IMR-90 (cell line): ENCODE measurements around the gene KLK11. TPM values are rescaled to one million over a fixed set of nuclear protein-coding genes. Genes with fewer than 3 reads are reported as not detected.

Source experiments
- ATAC-seq: fragments of 200-7000 bp; cut with Tn5 transposase; 2 replicates; pipeline ENCODE4 v1.9.1; 2020; ENCODE audit warnings: low read depth, mild to moderate bottlenecking, moderate library complexity
- BruUV-seq: library from RNA; stranded (reverse); fragments of 400-500 nt; replicated peaks from 2 replicates; lab custom pipeline; 2021; lab: Mats Ljungman, UMichigan
- CTCF ChIA-PET: fragments of 300-600 bp; formaldehyde crosslinking; extraction: SDS; loops from one replicate; lab custom pipeline; 2021; ENCODE audit warnings: antibody characterized with exemption; lab: Yijun Ruan, JAX
- POLR2A ChIA-PET: fragments of 300-600 bp; sonication (Branson Sonifier 250); formaldehyde crosslinking; loops from one replicate; lab custom pipeline; 2022; ENCODE audit warnings: antibody characterized with exemption; ENCODE audit not compliant: unreplicated experiment; lab: Charles Lee
- DNase-seq: peaks from one replicate; pipeline ENCODE4 v3.0.0; 2013
- H2AFZ ChIP-seq: replicated peaks from 2 replicates; pipeline ENCODE3; 2013; ENCODE audit warnings: low read length, mild to moderate bottlenecking; ENCODE audit not compliant: poor library complexity
- H2AK5ac ChIP-seq: 2 replicates; pipeline ENCODE4 v1.6.1; 2013; ENCODE audit warnings: low read depth, low read length, inconsistent platforms
- H2AK9ac ChIP-seq: replicated peaks from 2 replicates; pipeline ENCODE3; 2013; ENCODE audit warnings: mild to moderate bottlenecking, low read depth, low read length, moderate library complexity; ENCODE audit not compliant: poor library complexity
- H2BK120ac ChIP-seq: 2 replicates; pipeline ENCODE4 v1.6.1; 2013; ENCODE audit warnings: low read depth, low read length, inconsistent platforms
- H2BK15ac ChIP-seq: 3 replicates; pipeline ENCODE4 v1.6.1; 2013; ENCODE audit warnings: low read depth, low read length, inconsistent platforms
- H2BK20ac ChIP-seq: 2 replicates; pipeline ENCODE4 v1.6.1; 2013; ENCODE audit warnings: low read depth, mild to moderate bottlenecking, inconsistent platforms, low read length, moderate library complexity
- H2BK5ac ChIP-seq: 2 replicates; pipeline ENCODE4 v1.6.1; 2013; ENCODE audit warnings: mild to moderate bottlenecking, low read depth, low read length, inconsistent platforms; ENCODE audit not compliant: poor library complexity, severe bottlenecking
- H3K14ac ChIP-seq: replicated peaks from 2 replicates; pipeline ENCODE4 v1.6.1; 2013; ENCODE audit warnings: low read depth, low read length, inconsistent platforms
- H3K18ac ChIP-seq: 2 replicates; pipeline ENCODE4 v1.6.1; 2013; ENCODE audit warnings: low read depth, low read length, control low read depth
- H3K23ac ChIP-seq: 2 replicates; pipeline ENCODE4 v1.6.1; 2013; ENCODE audit warnings: low read depth, low read length, inconsistent platforms
- H3K27ac ChIP-seq: 2 replicates; pipeline ENCODE4 v1.5.1; 2013; ENCODE audit warnings: mild to moderate bottlenecking, control low read depth, low read length; ENCODE audit not compliant: insufficient read depth
- H3K27me3 ChIP-seq: 2 replicates; pipeline ENCODE4 v1.6.1; 2013; ENCODE audit warnings: low read length; ENCODE audit not compliant: control insufficient read depth, insufficient read depth
- H3K36me3 ChIP-seq: 2 replicates; pipeline ENCODE4 v1.6.1; 2013; ENCODE audit warnings: low read length, mixed read lengths; ENCODE audit not compliant: control insufficient read depth, insufficient read depth
- H3K4ac ChIP-seq: 2 replicates; pipeline ENCODE4 v1.6.1; 2013; ENCODE audit warnings: low read depth, low read length, inconsistent platforms
- H3K4me1 ChIP-seq: 2 replicates; pipeline ENCODE4 v1.6.1; 2013; ENCODE audit warnings: low read length, mixed read lengths; ENCODE audit not compliant: control insufficient read depth, insufficient read depth
- H3K4me2 ChIP-seq: 2 replicates; pipeline ENCODE4 v1.6.1; 2013; ENCODE audit warnings: low read depth, mild to moderate bottlenecking, control low read depth, low read length, moderate library complexity
- H3K4me3 ChIP-seq: 2 replicates; pipeline ENCODE4 v1.5.1; 2013; ENCODE audit warnings: low read depth, mild to moderate bottlenecking, control low read depth, low read length, moderate library complexity; ENCODE audit not compliant: insufficient read depth
- H3K56ac ChIP-seq: 2 replicates; pipeline ENCODE4 v1.6.1; 2013; ENCODE audit warnings: low read length, inconsistent platforms; ENCODE audit not compliant: insufficient read depth; ENCODE audit errors: extremely low read depth
- H3K79me1 ChIP-seq, 2 experiments: 2 replicates each; pipeline ENCODE4 v1.6.1; 2013; ENCODE audit warnings: low read length in 2 of 2, inconsistent platforms in 1 of 2, low read depth in 1 of 2
- H3K9ac ChIP-seq: 2 replicates; pipeline ENCODE4 v1.6.1; 2013; ENCODE audit warnings: low read depth, low read length, control low read depth
- H3K9me1 ChIP-seq: 2 replicates; pipeline ENCODE4 v1.6.1; 2013; ENCODE audit warnings: low read length, inconsistent platforms; ENCODE audit not compliant: insufficient read depth
- H3K9me3 ChIP-seq: 2 replicates; pipeline ENCODE4 v1.6.1; 2013; ENCODE audit warnings: low read length; ENCODE audit not compliant: control insufficient read depth, insufficient read depth
- H4K20me1 ChIP-seq: 2 replicates; pipeline ENCODE4 v1.6.1; 2013; ENCODE audit warnings: low read length, inconsistent platforms; ENCODE audit not compliant: insufficient read depth
- H4K5ac ChIP-seq: 2 replicates; pipeline ENCODE4 v1.6.1; 2013; ENCODE audit warnings: mild to moderate bottlenecking, low read depth, low read length, control low read depth
- H4K8ac ChIP-seq, 2 experiments: 2 replicates each; pipeline ENCODE4 v1.6.1; 2013; ENCODE audit warnings: low read depth in 2 of 2, low read length in 2 of 2, control low read depth in 1 of 2, inconsistent platforms in 1 of 2
- H4K91ac ChIP-seq: 2 replicates; pipeline ENCODE4 v1.6.1; 2013; ENCODE audit warnings: low read depth, low read length, inconsistent platforms; ENCODE audit not compliant: insufficient read depth
- MAZ ChIP-seq: IDR thresholded peaks from 2 replicates; pipeline ENCODE4 v1.6.1; 2012; ENCODE audit warnings: low read depth, mild to moderate bottlenecking, low read length, improper control_type of control experiment, moderate library complexity, borderline replicate concordance
- RCOR1 ChIP-seq: IDR thresholded peaks from 2 replicates; pipeline ENCODE4 v1.6.1; 2012; ENCODE audit warnings: mild to moderate bottlenecking, low read length, improper control_type of control experiment; ENCODE audit not compliant: insufficient replicate concordance
- RFX5 ChIP-seq: IDR thresholded peaks from 2 replicates; pipeline ENCODE4 v1.8.0; 2012; ENCODE audit warnings: low read depth, mild to moderate bottlenecking, low read length, moderate library complexity
- WGBS, 2 experiments: methylation state at CpG; one replicate each; pipeline versions ENCODE4 v1.1.5 to v1.1.7; 2013; ENCODE audit warnings: missing lambda C conversion rate in 2 of 2; ENCODE audit not compliant: insufficient read length in 1 of 2; ENCODE audit errors: extremely low coverage in 2 of 2; 5-methylcytosine and 5-hydroxymethylcytosine counted together
- dilution Hi-C: fragments of 300-500 bp; cut with HindIII; formaldehyde crosslinking; loops from one replicate; pipeline ENCODE4 v1.14.3; 2018; ENCODE audit warnings: low sequenced_read_pairs; ENCODE audit not compliant: unreplicated experiment
- in situ Hi-C: fragments of 300-500 bp; cut with MboI; formaldehyde crosslinking; loops from 3 replicates; pipeline ENCODE4 v1.14.3; 2019; ENCODE audit warnings: low sequenced_read_pairs, inconsistent platforms, mixed read lengths
- intact Hi-C: fragments of 100-400 bp; cut with micrococcal nuclease; formaldehyde crosslinking; loops from 2 replicates; pipeline ENCODE4 v1.10.0; 2022
- polyA plus RNA-seq, 3 experiments: library from polyadenylated mRNA; depleted of rRNA; stranded (reverse); fragments of >200 nt; gene quantifications; 2 replicates each; pipeline ENCODE4 v1.2.3, GENCODE V29; 2012; ENCODE audit warnings: low replicate concordance in 1 of 3
- total RNA-seq: library from RNA; depleted of rRNA; stranded (reverse); fragments of >200 nt; gene quantifications from 2 replicates; pipeline ENCODE4 v1.2.3, GENCODE V29; 2012

Gene KLK11
- total and polyA plus RNA-seq, 2 of the 4 experiments (the other 2 are of a cell fraction), result not detected

GRCh38 chr19:51031220-51031879 is 4.9 kb upstream of the KLK11 start:
- TF ChIP-seq MAZ (no peak), RFX5 (no peak), RCOR1 (no peak)
- peaks cover 8% of the 10 kb centered on the region; the same call in 1 of the 2 replicates for H3K9me3 ChIP-seq
- no peaks in the 10 kb centered on the region for H3K27me3 ChIP-seq
- dilution Hi-C loops (no loop called here), intact Hi-C loops (no loop called here), in situ Hi-C loops (loop anchor here (10.0 kb wide), 1 partner anchor 143 kb away; no protein-coding TSS in a partner anchor)
- H3K36me3 ChIP-seq, result no peaks in the 10 kb centered on the region
- H3K9ac ChIP-seq, result no peak overlapping the region
- H3K9me1 ChIP-seq, result no peaks in the 10 kb centered on the region
- H3K79me1 ChIP-seq, result no peaks in the 10 kb centered on the region
- no peak overlapping the region for H2AFZ ChIP-seq
- H2AK5ac ChIP-seq, result no peak overlapping the region
- no peak overlapping the region for H3K27ac ChIP-seq
- no peak overlapping the region for H2BK20ac ChIP-seq
- DNase-seq (no peak), ATAC-seq (no peak)
- POLR2A ChIA-PET, result no interaction called here
- no peak overlapping the region for H4K91ac ChIP-seq
- H3K14ac ChIP-seq, result no peak overlapping the region
- no peak overlapping the region for H3K4me3 ChIP-seq
- H2BK15ac ChIP-seq, result no peak overlapping the region
- no peak overlapping the region for H3K4ac ChIP-seq
- H3K18ac ChIP-seq, result no peak overlapping the region
- H2AK9ac ChIP-seq, result no peak overlapping the region
- no peak overlapping the region for H2BK120ac ChIP-seq
- no peaks in the 10 kb centered on the region for H4K20me1 ChIP-seq
- CTCF ChIA-PET, result no interaction called here
- H3K4me2 ChIP-seq, result no peak overlapping the region
- no TSS peak for BruUV-seq
- no peak overlapping the region for H4K8ac ChIP-seq
- no peak overlapping the region for H2BK5ac ChIP-seq
- 33% methylated on average over 1 of the region's 7 CpGs; no CpG with 5 or more reads in 1 of the 2 experiments for WGBS, 2 experiments
- H3K4me1 ChIP-seq, result no peaks in the 10 kb centered on the region
- H3K23ac ChIP-seq, result no peak overlapping the region
- H4K5ac ChIP-seq, result no peak overlapping the region
- H3K56ac ChIP-seq, result no peak overlapping the region
